ENCODE results near the gene IL12RB1. TPM values are rescaled to one million over a fixed set of nuclear protein-coding genes. Genes with fewer than 3 reads are reported as not detected.

The IL12RB1 gene
- total and polyA plus RNA-seq, 7 experiments from 2014 or later, result 17.6 to 110 (median 24.1) TPM

DNA sequence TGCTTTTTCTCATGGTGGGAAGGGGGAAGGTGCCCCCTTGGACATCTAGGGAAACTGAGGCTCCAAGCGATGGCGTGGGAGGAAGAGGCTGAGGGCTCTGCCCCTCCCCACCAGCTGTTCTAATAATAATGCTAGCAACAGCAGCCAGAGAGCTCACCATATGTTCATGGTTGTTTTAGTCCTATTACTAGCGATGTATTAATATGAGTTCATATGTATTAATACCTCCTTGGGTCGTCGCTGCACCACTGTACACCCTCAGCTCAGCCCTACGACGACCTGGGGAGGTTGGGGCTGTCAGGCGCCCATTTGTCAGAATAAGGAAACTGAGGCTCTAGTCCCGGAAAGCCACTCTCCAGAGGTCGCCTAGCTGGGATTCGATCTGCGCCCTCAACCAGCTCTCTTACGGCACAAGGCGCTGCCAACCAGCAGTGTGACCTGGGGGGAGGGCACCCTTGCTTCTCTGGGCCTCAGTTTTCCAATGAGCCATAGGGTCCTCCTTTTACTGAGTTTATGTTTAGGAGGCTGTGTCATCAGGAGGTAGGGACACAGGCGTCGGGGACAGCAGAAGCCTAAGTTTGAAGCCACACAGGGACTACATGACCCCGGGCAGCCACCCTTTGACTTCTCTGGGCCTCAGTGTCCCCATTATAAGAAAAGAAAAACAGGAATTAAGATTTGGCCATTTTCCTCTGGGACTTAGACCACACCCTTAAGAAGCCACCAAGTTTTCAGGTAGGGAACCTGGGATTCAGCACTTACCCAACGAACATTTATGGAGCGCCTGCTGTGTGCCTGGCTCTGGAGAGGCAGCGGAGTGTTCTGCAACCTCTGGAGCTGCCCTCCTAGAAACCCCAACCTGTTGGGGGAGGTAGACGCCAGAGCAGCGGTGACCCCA is 11.5 kb upstream of the IL12RB1 start:
- Mint-ChIP-seq H3K27me3 (peaks cover 0 to 16% (median 0%) of the 10 kb centered on the region in 5 donors), H3K9me3 (no peaks in the 10 kb centered on the region), H3K4me1 (peaks cover 18 to 47% (median 41%) of the 10 kb centered on the region in 7 donors), H3K27ac (peak overlapping the region in 8 of 9 donors; percentile 65 to 94 (median 79)), H3K4me3 (peak overlapping the region; percentile 86 to 89 (median 87)), H3K36me3 (peaks cover 0 to 4% (median 2%) of the 10 kb centered on the region in 5 donors)
- intact Hi-C loops (cut with micrococcal nuclease), result loop anchor here (1.0 to 5.0 kb wide), 3 partner anchors 12 to 41 kb away; no protein-coding TSS in a partner anchor
- H3K36me3 ChIP-seq (ENCODE audit: control insufficient read depth in 2 of 3, insufficient read depth in 3 of 3, low read length in 3 of 3), result no peaks in the 10 kb centered on the region
- H3K27ac ChIP-seq (ENCODE audit: low read depth, low read length), result peak overlapping the region; percentile 70
- ChIA-PET POLR2A (interaction anchor here (0.5 to 15.6 kb wide), 7 partner anchors 9 to 97 kb away, joined by 3 to 169 read pairs (median 4); partner anchors contain the start of gene IL12RB1), CTCF (interaction anchor here (0.6 to 2.3 kb wide), 4 partner anchors 9 to 90 kb away, joined by 3 to 14 read pairs (median 7); partner anchors contain the start of genes ARRDC2 and IL12RB1)
- no peak for ATAC-seq
- no peaks in the 10 kb centered on the region for H3K27me3 ChIP-seq (ENCODE audit: control insufficient read depth in 2 of 2, insufficient read depth in 2 of 2, low read length in 2 of 2)
- peaks cover 13 to 22% of the 10 kb centered on the region in 2 donors for H3K4me1 ChIP-seq (ENCODE audit: control insufficient read depth in 2 of 2, insufficient read depth in 2 of 2, low read length in 2 of 2)
- no peaks in the 10 kb centered on the region for H3K9me3 ChIP-seq (ENCODE audit: control insufficient read depth in 2 of 3, low read length in 3 of 3)
- no peak for DNase-seq
- H3K4me3 ChIP-seq (ENCODE audit: low read length), result peak overlapping the region; percentile 31

DNA sequence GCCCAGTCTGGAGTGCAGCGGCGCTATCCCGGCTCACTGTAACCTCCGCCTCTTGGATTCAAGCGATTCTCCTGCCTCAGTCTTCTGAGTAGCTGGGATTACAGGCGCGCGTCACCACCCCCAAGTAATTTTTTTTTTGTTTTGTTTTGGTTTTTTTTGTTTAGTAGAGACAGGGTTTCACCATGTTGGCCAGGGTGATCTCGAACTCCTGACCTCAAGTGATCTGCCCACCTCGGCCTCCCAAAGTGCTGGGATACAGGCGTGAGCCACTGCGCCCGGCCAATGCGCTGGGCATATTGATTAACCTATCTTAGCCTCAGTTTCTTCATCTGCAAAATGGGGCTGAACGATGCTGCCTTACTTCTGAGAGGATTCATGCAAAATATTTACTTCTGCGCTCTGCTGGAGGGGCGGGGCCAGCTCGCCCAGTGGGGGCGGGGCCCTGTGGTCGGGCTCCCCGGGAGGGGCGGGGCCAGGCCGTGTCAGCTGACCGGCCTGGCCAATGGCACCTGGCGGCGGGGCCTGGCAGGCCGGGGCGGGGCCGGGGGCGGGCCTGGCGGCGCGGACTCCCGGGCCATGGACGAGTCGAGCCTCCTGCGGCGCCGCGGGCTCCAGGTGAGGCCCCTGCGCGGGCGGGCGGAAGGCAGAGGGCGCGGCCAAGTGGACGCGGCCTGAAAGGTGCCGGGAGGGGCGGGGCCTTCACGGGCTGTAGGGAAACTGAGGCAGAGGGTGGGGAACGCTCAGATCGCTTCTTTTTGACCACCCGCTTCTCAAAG is 10.7 kb upstream of the IL12RB1 start, which contains the start of gene MAST3:
Gene MAST3, plus strand, starts transcription at position 562 of the 776 bp plus-strand sequence. Its CDS starts 15 bp downstream, at position 577.
- intact Hi-C loops (cut with micrococcal nuclease), result loop anchor here (2.0 to 5.0 kb wide), 2 partner anchors 21 to 40 kb away; no protein-coding TSS in a partner anchor
- peaks cover 0 to 4% (median 2%) of the 10 kb centered on the region in 5 donors for H3K36me3 Mint-ChIP-seq
- Histone ChIP-seq H3K27ac (ENCODE audit: low read depth, low read length) (peak within 1 kb of the TSS; percentile 70), H3K4me1 (ENCODE audit: control insufficient read depth in 2 of 2, insufficient read depth in 2 of 2, low read length in 2 of 2) (peaks cover 21 to 22% of the 10 kb centered on the region in 2 donors), H3K27me3 (ENCODE audit: control insufficient read depth in 2 of 2, insufficient read depth in 2 of 2, low read length in 2 of 2) (no peaks in the 10 kb centered on the region), H3K9me3 (ENCODE audit: control insufficient read depth in 2 of 3, low read length in 3 of 3) (no peaks in the 10 kb centered on the region), H3K36me3 (ENCODE audit: control insufficient read depth in 2 of 3, insufficient read depth in 3 of 3, low read length in 3 of 3) (no peaks in the 10 kb centered on the region), H3K4me3 (ENCODE audit: low read length) (peak within 1 kb of the TSS; percentile 31)
- no peaks in the 10 kb centered on the region for H3K9me3 Mint-ChIP-seq
- ATAC-seq (peak; percentile 100), DNase-seq (peak; percentile 82 to 96 (median 93))
- peaks cover 18 to 55% (median 49%) of the 10 kb centered on the region in 7 donors for H3K4me1 Mint-ChIP-seq
- peak within 1 kb of the TSS; percentile 86 to 89 (median 87) for H3K4me3 Mint-ChIP-seq
- ChIA-PET POLR2A (interaction anchor here (0.5 to 15.6 kb wide), 7 partner anchors 9 to 96 kb away, joined by 3 to 169 read pairs (median 4); partner anchors contain the start of gene IL12RB1), CTCF (interaction anchor here (0.6 to 2.3 kb wide), 6 partner anchors 8 to 182 kb away, joined by 3 to 14 read pairs (median 4); partner anchors contain the start of genes ARRDC2 and IL12RB1)
- H3K27me3 Mint-ChIP-seq, result peaks cover 0 to 16% (median 0%) of the 10 kb centered on the region in 5 donors
- H3K27ac Mint-ChIP-seq, result peak within 1 kb of the TSS in 8 of 9 donors; percentile 73 to 94 (median 87)

DNA sequence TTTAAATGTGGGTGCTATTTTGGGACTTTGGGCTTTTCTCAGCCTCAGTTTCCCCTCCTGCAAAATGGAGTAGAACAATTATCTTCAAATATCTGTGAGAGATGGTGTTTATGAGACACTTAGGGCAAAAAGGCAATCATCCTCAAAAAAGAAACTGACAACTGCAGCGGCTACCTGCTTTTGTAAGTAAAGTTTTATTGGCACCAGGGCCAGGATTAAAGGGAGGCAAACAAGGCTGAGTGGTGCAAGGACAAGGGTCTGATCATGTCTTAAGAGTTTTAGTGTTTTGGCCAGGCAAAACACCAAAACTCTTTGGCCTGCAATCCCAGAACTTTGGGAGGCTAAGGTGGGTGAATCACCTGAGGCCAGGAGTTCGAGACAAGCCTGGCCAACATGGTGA is 9.5 kb upstream of the IL12RB1 start:
- H3K27me3 Mint-ChIP-seq, result peaks cover 0 to 16% (median 0%) of the 10 kb centered on the region in 5 donors
- no peak overlapping the region for H3K4me3 ChIP-seq (ENCODE audit: low read length)
- peaks cover 20 to 59% (median 52%) of the 10 kb centered on the region in 7 donors for H3K4me1 Mint-ChIP-seq
- no peak for ATAC-seq
- H3K9me3 ChIP-seq (ENCODE audit: control insufficient read depth in 2 of 3, low read length in 3 of 3), result no peaks in the 10 kb centered on the region
- peak overlapping the region; percentile 27 for H3K27ac ChIP-seq (ENCODE audit: low read depth, low read length)
- ChIA-PET POLR2A (interaction anchor here (0.7 to 15.6 kb wide), 5 partner anchors 8 to 1363 kb away, joined by 3 to 169 read pairs (median 3); partner anchors contain the start of gene IL12RB1), CTCF (no interaction called here)
- peak overlapping the region in 5 of 9 donors; percentile 47 to 87 (median 75) for H3K27ac Mint-ChIP-seq
- no peaks in the 10 kb centered on the region for H3K9me3 Mint-ChIP-seq
- intact Hi-C loops (cut with micrococcal nuclease), result loop anchor here (2.0 to 5.0 kb wide), 2 partner anchors 23 to 39 kb away; no protein-coding TSS in a partner anchor
- no peaks in the 10 kb centered on the region for H3K27me3 ChIP-seq (ENCODE audit: control insufficient read depth in 2 of 2, insufficient read depth in 2 of 2, low read length in 2 of 2)
- DNase-seq, result no peak
- H3K36me3 Mint-ChIP-seq, result peaks cover 0 to 3% (median 1%) of the 10 kb centered on the region in 5 donors
- H3K4me1 ChIP-seq (ENCODE audit: control insufficient read depth in 2 of 2, insufficient read depth in 2 of 2, low read length in 2 of 2), result peaks cover 29 to 31% of the 10 kb centered on the region in 2 donors
- no peaks in the 10 kb centered on the region for H3K36me3 ChIP-seq (ENCODE audit: control insufficient read depth in 2 of 3, insufficient read depth in 3 of 3, low read length in 3 of 3)
- H3K4me3 Mint-ChIP-seq, result peak overlapping the region in 7 of 10 donors; percentile 0 to 74 (median 17)

DNA sequence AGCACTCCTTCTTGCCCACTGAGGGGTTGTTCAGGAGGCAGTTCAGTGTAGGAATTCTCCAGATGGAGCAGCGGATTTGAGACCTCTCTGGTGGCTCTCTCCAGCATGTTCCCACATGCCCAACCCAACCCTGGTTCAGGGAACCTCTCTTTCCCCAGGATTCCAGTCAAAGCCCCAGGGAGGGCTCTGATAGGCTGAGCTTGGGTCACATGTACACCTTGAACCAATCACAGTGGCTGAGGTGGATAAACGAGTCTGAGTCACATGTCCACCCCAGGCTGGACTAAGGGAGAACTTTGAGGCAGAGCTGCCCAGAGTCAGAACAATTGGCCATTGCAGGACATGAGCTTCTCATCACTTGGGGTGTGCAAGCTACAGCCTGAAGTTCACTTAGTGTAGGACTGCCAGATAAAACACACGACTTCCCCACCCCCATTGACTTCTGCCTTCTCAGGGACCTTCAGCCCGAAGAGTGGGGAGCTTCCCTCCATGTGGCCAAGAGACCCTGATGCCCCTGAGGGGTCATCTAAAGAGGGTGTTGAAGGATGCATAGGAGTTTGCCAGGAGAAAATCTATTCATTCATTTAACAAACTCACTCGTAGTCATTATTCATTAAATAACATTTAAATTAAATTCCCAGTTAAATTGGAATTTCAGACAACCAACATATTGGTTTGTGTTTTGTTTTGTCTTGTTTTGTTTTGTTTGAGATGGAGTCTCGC is 6.9 kb upstream of the IL12RB1 start:
- Histone ChIP-seq H3K4me1 (ENCODE audit: control insufficient read depth in 2 of 2, insufficient read depth in 2 of 2, low read length in 2 of 2) (peaks cover 42 to 56% of the 10 kb centered on the region in 2 donors), H3K4me3 (ENCODE audit: low read length) (no peak overlapping the region), H3K27ac (ENCODE audit: low read depth, low read length) (peak overlapping the region; percentile 48), H3K36me3 (ENCODE audit: control insufficient read depth in 2 of 3, insufficient read depth in 3 of 3, low read length in 3 of 3) (no peaks in the 10 kb centered on the region), H3K27me3 (ENCODE audit: control insufficient read depth in 2 of 2, insufficient read depth in 2 of 2, low read length in 2 of 2) (no peaks in the 10 kb centered on the region), H3K9me3 (ENCODE audit: control insufficient read depth in 2 of 3, low read length in 3 of 3) (no peaks in the 10 kb centered on the region)
- H3K4me1 Mint-ChIP-seq, result peaks cover 26 to 72% (median 57%) of the 10 kb centered on the region in 7 donors
- H3K27ac Mint-ChIP-seq, result peak overlapping the region; percentile 9 to 91 (median 75)
- ATAC-seq (no peak), DNase-seq (no peak)
- peaks cover 0 to 2% (median 0%) of the 10 kb centered on the region in 5 donors for H3K36me3 Mint-ChIP-seq
- CTCF ChIA-PET, result interaction anchor here (1.8 kb wide), 1 partner anchor 16 kb away, joined by 7 read pairs; no protein-coding TSS in a partner anchor
- no peaks in the 10 kb centered on the region for H3K9me3 Mint-ChIP-seq
- POLR2A ChIA-PET, result interaction anchor here (0.8 to 15.6 kb wide), 4 partner anchors 14 to 83 kb away, joined by 3 to 169 read pairs (median 4); no protein-coding TSS in a partner anchor
- peaks cover 0 to 4% (median 0%) of the 10 kb centered on the region in 5 donors for H3K27me3 Mint-ChIP-seq
- H3K4me3 Mint-ChIP-seq, result no peak overlapping the region
- intact Hi-C loops (cut with micrococcal nuclease), result no loop called here

DNA sequence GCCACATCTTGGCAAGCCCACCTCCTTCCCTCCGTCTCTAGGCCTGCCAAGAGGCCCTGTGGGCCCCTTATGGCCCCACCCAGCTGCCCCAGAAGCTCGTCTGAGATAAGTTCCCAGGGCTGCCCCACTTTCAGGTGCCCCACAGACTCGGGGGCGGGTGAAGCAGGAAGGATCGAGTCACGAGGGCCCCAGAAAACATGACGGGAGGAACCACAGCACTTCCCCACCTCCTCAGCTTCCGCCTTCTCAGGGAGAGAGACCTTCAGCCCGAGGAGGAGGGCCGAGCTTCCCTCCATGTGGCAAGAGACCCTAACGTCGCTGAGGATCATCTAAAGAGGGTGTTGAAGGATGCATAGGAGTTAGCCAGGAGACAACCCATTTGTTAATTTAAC is 4.5 kb upstream of the IL12RB1 start:
- ChIA-PET POLR2A (interaction anchor here (0.6 to 15.6 kb wide), 16 partner anchors 14 to 231 kb away, joined by 3 to 169 read pairs (median 4); partner anchors contain the start of genes ARRDC2, JUND and PIK3R2), CTCF (interaction anchor here (0.7 to 3.7 kb wide), 8 partner anchors 17 to 193 kb away, joined by 3 to 16 read pairs (median 4); no protein-coding TSS in a partner anchor)
- peak overlapping the region; percentile 59 to 95 (median 74) for H3K4me3 Mint-ChIP-seq
- H3K27me3 Mint-ChIP-seq, result no peaks in the 10 kb centered on the region
- Histone ChIP-seq H3K9me3 (ENCODE audit: control insufficient read depth in 2 of 3, low read length in 3 of 3) (no peaks in the 10 kb centered on the region), H3K36me3 (ENCODE audit: control insufficient read depth in 2 of 3, insufficient read depth in 3 of 3, low read length in 3 of 3) (no peaks in the 10 kb centered on the region), H3K4me3 (ENCODE audit: low read length) (no peak overlapping the region), H3K27ac (ENCODE audit: low read depth, low read length) (peak overlapping the region; percentile 82), H3K27me3 (ENCODE audit: control insufficient read depth in 2 of 2, insufficient read depth in 2 of 2, low read length in 2 of 2) (no peaks in the 10 kb centered on the region), H3K4me1 (ENCODE audit: control insufficient read depth in 2 of 2, insufficient read depth in 2 of 2, low read length in 2 of 2) (peaks cover 54 to 69% of the 10 kb centered on the region in 2 donors)
- H3K4me1 Mint-ChIP-seq, result peaks cover 35 to 79% (median 64%) of the 10 kb centered on the region in 7 donors
- no peaks in the 10 kb centered on the region for H3K9me3 Mint-ChIP-seq
- ATAC-seq (peak; percentile 84), DNase-seq (peak; percentile 52 to 84 (median 79))
- intact Hi-C loops (cut with micrococcal nuclease), result loop anchor here (1.0 to 2.0 kb wide), 4 partner anchors 8 to 61 kb away; no protein-coding TSS in a partner anchor
- H3K36me3 Mint-ChIP-seq, result peaks cover 0 to 2% (median 0%) of the 10 kb centered on the region in 5 donors
- H3K27ac Mint-ChIP-seq, result peak overlapping the region; percentile 94 to 99 (median 98)
